HG03103 (cell line): ENCODE results near the gene LMBRD2.
A peak's percentile ranks its signal among the peaks of the same experiment; 100 is the strongest.
"Not testable (repeated sequence)": the region's sequence is repeated elsewhere in the genome, so short reads cannot be mapped to it uniquely, and the experiment has no call there.

Experiments used
- ATAC-seq: cut with Tn5 transposase; IDR thresholded peaks from one replicate; pipeline ENCODE4 v1.9.1; 2021; ENCODE audit warnings: low read depth; ENCODE audit not compliant: unreplicated experiment

Gene LMBRD2

DNA sequence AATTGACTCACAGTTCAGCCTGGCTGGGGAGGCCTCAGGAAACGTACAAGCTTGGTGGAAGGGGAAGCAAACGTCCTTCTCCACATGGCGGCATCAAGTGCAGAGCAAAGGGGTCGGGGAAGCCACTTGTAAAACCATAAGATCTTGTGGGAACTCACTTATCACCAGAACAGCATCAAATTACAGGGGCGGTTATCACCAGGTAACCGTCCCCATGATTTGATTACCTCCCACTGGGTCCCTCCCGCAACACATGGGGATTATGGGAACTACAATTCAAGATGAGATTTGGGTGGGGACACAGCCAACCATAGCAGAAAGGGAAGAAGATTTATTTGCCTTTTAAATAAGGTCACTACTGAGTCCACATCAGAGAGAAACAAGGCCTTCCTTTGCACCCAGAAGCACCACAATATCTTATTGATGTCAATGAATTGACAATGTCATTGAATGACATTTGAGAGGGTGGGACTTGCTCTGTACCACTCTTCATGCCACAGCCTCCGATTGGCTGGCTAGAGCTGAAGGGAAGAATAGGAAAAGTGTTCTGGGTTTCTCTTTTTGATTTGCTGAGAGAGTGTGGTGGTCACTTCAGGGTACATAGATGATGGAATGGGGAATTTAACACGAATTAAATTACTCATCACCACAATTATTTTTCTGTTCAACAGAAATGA is 11.3 kb upstream of the LMBRD2 start:
- no peak for ATAC-seq

DNA sequence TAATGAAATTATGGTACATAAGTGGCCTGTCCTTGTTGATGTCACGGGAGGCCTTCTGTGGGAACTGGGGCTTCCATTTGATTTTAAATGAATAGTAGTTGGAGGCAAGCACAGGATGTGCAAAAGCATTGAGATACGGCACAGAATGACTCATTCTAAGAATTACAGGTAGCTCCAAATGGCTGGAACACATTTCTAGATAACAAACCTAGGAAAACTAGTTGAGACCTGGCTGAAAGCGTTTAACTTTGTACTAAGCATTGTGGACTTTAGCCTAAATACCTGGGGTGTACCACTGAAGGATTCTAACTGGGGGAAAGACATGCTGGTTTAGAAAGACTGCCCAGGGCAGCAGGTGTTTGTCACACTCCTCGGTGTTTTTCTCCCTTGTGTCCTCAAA is 9.7 kb upstream of the LMBRD2 start:
- no peak for ATAC-seq

DNA sequence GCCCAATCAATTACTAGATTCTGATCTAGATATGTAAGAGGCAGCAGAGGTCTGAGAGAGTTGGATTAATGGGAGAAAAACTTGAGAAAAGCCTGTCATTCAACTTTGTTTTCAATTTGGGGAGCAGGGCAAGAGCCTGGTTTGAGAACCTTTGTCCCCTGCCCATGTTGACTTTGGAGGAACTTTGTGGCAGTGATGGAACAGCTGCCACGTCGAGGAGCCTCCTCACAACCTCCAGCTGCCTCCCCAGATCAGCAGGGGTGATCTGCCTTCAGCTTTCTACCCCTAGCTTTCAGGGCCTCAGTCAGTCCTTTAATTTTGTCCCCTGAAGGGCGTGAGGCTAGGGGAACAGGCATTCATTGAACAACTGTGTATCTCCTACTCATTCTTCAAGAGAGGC is 8.9 kb upstream of the LMBRD2 start:
- ATAC-seq, result no peak

DNA sequence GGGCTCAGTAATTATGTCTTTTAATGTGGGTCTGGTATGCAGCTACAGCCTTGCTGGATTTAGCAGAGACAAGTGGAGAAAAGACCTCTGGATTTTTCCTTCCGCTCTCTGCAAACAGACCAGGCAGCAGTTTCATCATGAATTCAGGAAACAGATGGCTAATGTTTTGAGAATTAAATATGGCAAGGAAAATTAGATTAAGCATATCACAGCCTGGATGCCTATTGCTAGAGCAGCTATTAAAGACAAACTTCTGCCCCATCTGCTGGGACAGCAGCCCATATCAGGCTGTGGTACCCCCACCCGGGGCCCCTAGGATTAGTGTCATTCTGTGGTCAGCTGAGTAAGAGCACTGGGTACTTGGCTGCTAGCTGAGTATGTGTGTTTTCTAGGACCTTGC is 6.5 kb upstream of the LMBRD2 start:
- ATAC-seq, result no peak

DNA sequence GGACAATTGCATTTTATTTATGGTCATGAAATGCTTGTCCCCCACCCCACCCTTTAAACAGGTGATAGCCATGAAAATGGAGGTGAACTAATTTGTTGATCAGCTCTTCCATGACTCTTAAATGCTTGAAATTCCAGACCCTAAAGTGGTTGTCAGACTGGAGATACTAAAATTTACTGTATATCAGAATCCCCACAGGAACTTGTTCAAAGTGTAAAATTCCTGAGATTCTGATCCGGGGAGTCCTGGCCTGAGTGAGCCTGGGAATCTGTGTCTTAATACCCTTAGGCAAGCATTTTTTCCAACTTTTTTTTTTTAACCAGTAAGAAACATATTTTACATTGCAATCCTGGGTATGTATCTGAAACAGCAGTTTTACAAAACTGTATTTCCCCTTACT is 4.9 kb upstream of the LMBRD2 start:
- ATAC-seq, result no peak

DNA sequence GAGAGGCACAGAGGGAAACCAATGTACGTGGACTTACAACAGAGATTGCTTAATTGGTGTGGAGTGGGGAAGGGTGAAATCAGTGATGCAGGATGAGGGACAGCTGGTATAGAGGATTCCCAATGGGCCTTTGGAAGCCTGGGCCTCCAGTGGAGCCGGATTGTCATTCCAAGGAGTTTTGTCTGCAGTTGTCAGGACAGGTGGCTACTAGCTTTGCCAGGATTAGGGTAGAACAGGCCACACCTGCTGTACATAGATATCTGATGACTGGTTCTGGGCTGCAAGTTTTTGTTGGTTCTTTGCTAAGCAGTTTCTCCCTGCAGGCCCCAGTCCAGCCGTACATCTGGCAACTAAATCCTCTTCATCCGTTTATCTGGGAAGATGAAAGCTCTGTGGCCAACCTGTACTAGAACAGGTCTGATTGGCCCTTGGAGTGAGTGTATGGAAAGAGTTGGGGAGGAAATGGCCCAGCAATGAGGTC is 4.5 kb upstream of the LMBRD2 start:
- no peak for ATAC-seq

DNA sequence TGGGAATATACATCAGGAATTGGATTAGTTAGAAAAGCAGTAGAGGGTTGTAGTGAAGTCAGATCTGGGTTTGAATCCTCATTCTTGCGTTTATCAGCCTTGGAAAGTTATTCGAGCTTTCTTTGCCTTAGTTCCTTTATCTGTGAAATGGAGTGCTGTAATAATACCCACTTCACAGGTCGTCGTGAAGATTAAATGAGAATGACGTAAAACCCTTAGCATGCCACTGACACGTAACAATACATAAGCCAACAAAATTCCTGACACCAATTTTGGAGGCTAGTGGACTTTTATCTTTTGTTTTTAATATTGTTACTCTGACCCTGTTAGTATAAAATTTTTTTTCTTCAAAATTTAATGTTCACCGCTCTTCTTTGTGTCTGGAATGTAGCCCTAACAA is 3.6 kb upstream of the LMBRD2 start:
- no peak for ATAC-seq

DNA sequence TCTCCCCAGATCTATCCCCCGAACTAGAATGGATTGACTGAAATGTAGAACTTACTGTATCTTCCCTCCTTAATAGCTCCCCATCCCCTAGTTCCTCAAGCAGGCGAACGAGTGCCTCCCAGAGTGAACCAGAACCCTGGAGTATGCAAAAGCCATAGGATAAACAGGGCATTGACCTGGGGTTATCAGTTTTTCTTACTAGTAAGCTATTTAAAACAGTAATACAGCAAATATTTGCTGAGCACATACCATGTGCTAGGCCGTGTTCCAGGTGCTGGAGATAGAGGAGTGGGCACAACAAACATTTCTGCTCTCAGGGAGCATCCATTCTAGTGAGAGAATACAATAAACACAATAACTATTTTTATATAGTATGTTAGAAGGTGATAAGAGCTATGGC is 2.0 kb upstream of the LMBRD2 start:
- ATAC-seq, result no peak

DNA sequence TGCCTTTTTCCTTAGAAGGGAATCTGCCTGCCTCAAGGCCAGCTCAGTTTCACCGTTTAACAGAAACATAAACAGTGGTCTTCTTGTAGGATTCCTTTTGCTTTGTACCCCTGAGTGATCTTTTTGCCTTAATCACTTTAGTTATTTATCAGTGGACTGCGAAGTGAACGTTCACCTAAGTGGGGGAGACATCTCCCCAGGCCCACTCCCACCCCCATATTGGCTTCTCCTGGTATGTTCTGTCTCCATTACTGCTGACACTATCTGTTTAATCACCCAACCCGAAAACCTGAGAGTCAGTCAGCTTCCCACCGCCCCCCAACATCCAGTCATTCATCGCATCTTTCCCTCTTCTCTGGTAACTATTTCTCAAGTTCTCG is 1.6 kb upstream of the LMBRD2 start:
- ATAC-seq, result no peak

DNA sequence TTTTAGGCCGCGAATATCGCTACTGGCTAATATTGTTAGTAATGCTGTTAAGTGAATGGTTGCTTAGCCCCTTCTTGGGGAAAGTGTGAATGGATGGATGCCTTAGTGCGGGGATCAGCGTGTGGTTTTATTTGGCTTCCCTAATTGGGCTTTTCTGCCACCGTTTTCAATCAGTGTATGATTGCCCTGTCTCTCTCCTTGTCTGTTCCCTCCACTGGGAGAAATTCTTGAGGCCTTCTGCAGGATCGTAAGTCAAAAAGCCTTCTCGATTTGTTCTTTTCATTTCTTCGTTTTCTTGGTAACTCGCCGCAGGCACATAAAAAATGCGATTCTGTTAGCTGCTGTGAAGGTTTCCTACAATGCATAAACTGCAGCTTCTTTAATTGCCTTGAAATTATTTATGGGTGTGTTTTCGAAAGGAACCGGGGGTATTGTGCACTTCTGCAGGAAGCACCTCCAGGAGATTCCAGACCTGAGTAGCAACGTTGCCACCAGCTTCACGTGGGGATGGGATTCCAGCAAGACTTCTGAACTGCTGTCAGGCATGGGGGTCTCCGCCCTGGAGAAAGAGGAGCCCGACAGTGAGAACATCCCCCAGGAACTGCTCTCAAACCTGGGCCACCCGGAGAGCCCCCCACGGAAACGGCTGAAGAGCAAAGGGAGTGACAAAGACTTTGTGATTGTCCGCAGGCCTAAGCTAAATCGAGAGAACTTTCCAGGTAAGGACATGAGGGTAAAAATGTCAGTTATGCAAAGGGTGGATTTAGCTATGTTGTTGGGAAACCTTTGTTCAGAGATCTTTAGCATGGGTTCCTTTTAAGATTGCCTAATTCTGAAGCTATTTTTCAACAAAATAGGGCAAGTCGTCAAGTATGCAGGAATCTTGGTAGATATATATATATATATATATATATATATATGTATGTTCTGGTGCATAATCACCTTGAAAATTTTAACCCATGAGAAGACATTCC is 924 bp upstream of the LMBRD2 start:
- no peak for ATAC-seq

DNA sequence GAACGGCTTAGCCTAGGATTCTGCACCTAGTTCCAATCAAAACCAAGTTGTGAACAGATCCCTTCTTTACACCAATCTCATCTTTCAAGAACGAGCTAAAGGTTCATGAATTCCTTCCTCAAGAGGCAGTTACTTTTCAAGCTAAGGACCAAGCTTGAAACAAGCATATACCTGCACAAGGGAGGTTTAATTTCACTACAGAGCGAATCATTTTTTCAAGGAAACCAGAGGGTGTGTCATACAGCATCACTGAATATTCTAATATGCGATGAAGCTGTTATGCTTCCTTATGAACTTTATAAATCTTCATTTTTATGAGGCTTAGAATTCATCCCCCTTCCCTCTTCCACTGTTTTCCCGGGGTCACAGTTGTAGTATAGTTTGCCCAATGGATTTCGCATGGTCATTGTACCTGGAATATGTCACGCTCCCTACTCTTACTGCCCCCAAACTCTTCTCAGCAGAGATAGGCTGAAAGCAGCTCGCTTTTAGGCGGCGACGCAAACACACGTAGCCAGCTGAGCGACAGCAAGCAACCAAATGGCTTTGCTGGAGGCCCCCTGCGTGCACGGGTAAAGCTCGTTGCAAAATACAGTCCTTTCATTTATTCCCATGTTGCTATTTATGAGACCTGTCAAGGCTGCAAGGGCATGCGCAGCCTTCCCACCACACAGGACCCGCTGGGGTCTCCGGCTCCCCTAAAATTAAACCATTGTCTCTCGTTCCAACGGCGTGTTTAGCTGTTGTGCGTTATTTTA is 832 bp downstream of the LMBRD2 start:
- peak; percentile 26 for ATAC-seq

DNA sequence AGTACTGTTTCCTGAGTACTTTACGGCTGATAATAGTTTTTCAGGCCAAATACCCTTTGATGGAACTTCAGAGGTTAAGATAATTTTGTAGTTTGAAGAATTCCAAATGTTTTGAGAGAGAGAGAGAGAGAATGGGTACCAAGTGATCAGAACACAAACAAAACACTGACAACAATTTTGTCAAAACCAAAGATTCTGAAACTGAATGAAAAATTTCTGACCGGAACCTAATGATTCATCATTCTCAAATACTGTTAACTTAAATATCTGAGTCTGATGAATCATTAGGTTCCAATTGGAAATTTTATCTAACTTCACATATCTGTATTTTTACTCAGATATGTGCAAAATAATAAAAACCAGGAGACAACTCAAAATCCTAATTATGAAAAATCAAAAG is 4.0 kb downstream of the LMBRD2 start:
- ATAC-seq, result no peak

DNA sequence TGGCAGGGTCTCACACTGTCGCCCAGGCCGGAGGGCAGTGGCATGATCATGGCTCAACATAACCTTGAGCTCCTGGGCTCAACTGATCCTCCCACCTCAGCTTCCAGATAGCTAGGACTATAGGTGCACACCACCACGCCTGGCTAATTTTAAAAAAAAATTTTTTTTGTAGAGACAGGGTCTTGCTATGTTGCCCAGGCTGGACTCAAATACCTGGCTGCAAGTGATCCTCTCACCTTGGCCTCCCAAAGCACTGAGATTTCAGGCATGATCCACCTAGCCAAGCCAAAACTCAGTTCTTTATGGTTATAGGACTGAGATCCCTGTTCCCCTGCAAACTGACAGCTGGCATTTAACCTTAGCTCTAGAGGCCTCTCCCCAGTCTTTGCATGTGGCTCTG is 5.3 kb downstream of the LMBRD2 start:
- no peak for ATAC-seq

DNA sequence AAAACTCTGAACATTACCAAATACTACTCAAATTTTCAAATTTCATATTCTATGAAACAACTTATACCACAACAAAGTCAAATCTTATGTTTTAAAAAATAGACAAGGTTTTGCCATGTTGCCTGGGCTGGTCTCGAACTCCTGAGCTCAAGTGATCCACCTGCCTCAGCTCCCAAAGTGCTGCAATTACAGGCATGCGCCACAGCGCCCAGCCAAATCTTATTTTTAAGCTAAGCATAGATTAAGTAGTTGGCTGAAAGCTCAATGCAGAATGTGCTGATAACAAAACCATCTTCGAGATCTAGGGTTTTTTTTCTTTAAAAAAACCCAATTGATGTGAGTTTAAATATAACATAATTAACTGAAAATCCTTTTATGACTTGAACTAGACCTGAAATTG is 6.4 kb downstream of the LMBRD2 start:
- no peak for ATAC-seq

DNA sequence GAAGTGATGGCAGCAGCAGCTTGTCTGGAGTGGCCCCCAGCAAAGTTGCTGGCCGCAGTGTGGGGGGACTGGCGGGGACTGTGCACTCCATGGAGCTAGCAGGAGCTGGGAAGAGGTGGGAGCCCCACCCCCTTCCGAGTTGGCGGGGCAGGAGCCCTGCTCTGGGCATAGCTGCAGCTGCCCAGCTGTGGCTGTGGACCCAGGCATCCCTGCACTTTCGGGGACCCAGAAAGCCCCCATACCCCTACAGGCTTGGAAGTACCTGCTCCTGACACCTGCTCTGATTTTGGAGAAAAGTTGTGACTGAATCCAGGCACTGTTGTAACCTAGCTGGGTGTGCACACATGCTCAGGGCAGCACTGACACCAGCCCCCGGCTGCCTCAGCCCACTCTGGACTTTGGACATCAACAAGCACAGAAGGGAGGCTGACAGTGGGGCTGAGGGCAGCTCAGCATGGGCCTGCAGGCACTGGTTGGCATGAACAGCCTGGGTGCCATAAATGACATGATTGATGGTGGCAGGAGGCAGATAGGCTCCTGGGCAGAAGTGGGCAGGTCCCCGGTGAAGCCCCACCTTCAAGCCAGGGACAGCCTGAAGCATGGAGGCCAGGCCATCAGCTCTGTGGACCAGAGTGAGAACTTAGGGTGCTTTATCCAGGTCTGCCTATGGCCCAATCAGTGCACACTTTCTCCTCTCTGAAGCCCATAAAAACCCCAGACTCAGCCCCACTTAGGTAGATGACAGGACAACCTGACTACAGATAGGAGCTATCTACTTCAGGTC is 12.6 kb downstream of the LMBRD2 start:
- no peak for ATAC-seq

DNA sequence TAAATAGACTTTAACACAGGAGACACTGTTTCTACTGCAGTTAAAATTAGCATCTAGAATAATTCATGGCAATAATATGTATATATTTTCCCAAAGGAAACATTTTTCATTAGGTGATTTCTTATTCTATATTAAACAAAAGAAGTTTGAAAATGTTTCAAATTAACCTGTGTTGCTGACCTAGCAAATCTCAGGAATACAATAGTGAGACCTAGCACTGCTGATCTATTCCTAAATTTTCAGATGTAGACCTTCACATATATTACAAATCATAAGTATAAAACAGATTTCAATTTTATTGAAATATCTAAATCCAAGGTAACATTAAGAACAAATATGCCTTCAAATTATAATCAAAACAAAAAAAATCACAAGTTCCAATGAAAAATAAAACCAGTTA is 15.1 kb downstream of the LMBRD2 start:
- no peak for ATAC-seq

DNA sequence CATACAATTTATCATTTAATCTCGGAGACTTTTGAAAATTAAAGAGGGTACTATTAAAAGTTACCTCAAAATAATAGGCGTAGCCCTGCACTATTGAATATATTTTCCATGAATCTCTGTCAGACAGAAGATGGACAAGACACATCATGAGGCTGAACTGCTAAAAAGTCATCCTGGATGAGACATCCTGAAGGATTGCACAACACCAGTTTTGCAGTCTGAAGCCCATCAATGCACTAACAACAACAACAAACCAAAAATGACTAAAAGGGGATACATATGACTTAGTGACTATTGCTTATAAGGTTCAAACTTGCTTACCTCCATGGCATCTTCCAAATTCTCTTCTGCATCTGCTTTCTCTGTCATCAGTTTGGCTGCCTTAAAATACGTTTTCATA is 15.7 kb downstream of the LMBRD2 start:
- no peak for ATAC-seq

DNA sequence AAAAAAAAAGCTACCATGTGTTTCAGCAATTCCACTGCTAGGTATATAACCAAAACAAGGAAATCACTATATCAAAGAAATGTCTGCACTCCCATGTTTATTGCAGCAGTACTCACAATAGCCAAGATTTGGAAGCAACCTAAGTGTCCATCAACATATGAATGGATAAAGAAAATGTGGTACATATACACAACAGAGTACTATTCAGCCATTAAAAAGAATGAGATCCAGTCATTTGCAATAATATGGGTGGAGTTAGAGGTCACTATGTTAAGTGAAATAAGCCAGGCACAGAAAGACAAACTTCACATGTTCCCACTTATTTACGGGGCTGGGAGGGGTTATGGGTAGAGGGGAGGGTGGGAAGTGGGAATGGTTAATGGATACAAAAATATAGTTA is 18.7 kb downstream of the LMBRD2 start:
- ATAC-seq, result not testable (repeated sequence)

DNA sequence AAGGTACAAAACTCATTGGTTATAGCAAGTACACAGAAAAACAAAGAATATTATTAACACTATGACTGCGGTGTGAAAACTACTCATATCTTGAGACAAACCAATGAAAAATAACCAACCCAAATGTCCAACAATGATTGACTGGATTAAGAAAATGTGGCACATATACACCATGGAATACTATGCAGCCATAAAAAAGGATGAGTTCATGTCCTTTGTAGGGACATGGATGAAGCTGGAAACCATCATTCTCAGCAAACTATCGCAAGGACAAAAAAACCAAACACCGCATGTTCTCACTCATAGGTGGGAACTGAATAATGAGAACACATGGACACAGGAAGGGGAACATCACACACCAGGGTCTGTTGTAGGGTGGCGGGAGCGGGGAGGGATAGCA is 22.0 kb downstream of the LMBRD2 start:
- not testable (repeated sequence) for ATAC-seq

DNA sequence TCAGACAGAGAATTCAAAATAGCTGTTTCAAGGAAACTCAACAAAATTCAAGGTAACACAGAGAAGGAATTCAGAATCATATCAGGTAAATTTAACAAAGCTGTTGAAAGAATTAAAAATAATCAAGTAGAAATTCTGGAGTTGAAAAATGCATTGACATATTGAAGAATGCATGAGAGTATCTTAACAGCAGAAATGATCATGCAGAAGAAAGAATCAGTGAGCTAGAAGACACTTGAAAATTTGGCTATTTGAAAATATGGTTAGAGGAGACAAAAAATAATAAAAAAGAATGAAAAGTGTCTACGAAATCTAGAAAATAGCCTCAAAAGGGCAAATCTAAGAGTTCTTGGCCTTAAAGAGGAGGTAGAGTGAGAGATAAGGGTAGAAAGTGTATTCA is 22.9 kb downstream of the LMBRD2 start:
- no peak for ATAC-seq
